PFSK-1 (cell line): Measurements from ENCODE around the gene LRBA.

Source experiments
- FOXP2 ChIP-seq: optimal IDR thresholded peaks from 2 replicates; pipeline ENCODE3; 2011; ENCODE audit warnings: borderline replicate concordance, control low read depth, inconsistent platforms; ENCODE audit not compliant: insufficient read depth; ENCODE audit errors: extremely low read length, extremely low read depth
- POLR2AphosphoS5 ChIP-seq: IDR thresholded peaks from 2 replicates; pipeline ENCODE4 v1.6.1; 2012; ENCODE audit warnings: low read depth, mild to moderate bottlenecking, control low read depth, low read length, moderate library complexity
- REST ChIP-seq, 2 experiments: IDR thresholded peaks; 2 replicates each; pipeline versions ENCODE4 v1.6.1 to v1.8.0; 2011 to 2012; ENCODE audit warnings: low read depth in 2 of 2, low read length in 2 of 2, control low read depth in 1 of 2, inconsistent platforms in 1 of 2, mild to moderate bottlenecking in 1 of 2, moderate library complexity in 1 of 2; ENCODE audit not compliant: insufficient read depth in 1 of 2
- SIN3A ChIP-seq: IDR thresholded peaks from 2 replicates; pipeline ENCODE4 v1.6.1; 2012; ENCODE audit warnings: mild to moderate bottlenecking, low read length, moderate library complexity, borderline replicate concordance; ENCODE audit not compliant: insufficient read depth
- TAF1 ChIP-seq: IDR thresholded peaks from 2 replicates; pipeline ENCODE4 v1.6.1; 2012; ENCODE audit warnings: low read length, control low read depth, borderline replicate concordance; ENCODE audit not compliant: insufficient read depth

The LRBA gene

DNA sequence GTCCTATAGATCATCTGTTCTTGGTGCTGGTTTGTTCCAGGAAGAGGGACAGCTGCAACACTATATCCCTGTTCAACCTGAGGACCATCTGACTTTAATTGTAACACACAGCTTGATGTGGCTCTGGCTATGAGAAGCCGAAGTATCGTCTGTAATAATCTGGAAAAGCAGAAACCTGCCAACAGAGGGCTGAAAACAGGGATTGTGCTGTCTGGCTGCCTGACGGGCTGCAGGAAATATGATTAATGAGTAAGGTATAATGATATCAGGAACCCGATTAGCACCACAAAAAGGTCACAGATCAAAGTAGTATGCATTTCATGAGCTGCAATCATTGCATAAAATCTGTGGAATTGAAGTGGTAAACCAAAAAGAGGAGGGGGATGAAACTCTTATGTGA lies 603.6 kb downstream of the LRBA start:
- TF ChIP-seq SIN3A (no peak), REST (IDR thresholded peaks at IDR 0.05; ENCODE audit: insufficient read depth in 1 of 2, low read depth in 2 of 2, low read length in 2 of 2) (no peak), TAF1 (no peak), FOXP2 (no peak), POLR2AphosphoS5 (no peak)

GRCh38 chr4:150402871-150403272 lies 612.2 kb downstream of the LRBA start:
- TF ChIP-seq REST (IDR thresholded peaks at IDR 0.05; ENCODE audit: insufficient read depth in 1 of 2, low read depth in 2 of 2, low read length in 2 of 2) (no peak), TAF1 (no peak), SIN3A (no peak), FOXP2 (no peak)

DNA sequence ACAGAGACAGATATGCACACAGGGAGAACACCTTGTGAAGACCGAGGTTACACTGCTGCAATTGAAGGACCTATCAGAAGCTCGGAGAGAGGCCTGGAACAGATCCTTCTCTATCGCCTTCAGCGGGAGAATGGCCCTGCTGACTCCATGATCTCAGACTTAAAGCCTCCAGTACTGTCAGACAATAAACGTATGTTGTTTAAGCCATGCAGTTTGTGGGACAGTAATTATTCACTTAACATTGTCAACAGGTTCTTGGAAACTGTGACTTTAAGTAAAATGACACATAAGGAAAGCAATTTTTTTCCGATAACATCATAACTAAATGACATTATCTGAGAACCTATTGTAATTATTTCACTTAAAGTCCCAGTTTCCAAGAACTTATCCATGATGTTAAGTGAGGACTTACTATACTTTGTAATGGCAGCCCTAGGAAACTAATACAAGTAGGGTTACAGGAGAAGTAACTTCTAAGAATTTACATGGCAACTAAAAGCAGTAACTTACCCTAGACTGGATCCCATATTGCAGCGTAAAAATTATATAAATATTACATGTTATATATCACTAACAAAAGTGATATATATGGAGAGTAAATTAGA lies 613.9 kb downstream of the LRBA start:
- no peak for TF ChIP-seq REST (IDR thresholded peaks at IDR 0.05; ENCODE audit: insufficient read depth in 1 of 2, low read depth in 2 of 2, low read length in 2 of 2)
- TF ChIP-seq SIN3A: no peak
- no peak for TF ChIP-seq TAF1
- TF ChIP-seq POLR2AphosphoS5: no peak
- no peak for TF ChIP-seq FOXP2

- no peak for TF ChIP-seq SIN3A
- no peak for TF ChIP-seq POLR2AphosphoS5
- no peak for TF ChIP-seq REST (IDR thresholded peaks at IDR 0.05; ENCODE audit: insufficient read depth in 1 of 2, low read depth in 2 of 2, low read length in 2 of 2)
- TF ChIP-seq TAF1: no peak
- no peak for TF ChIP-seq FOXP2
These were observed 619.2 kb downstream of the LRBA start for GRCh38 chr4:150395872-150396271.

- TF ChIP-seq REST (IDR thresholded peaks at IDR 0.05; ENCODE audit: insufficient read depth in 1 of 2, low read depth in 2 of 2, low read length in 2 of 2): no peak
- no peak for TF ChIP-seq POLR2AphosphoS5
These were observed 621.0 kb downstream of the LRBA start for GRCh38 chr4:150394046-150394445.
